HUES6 (cell line): ENCODE data around the gene BOLA3.
"Not testable (repeated sequence)": the region's sequence is repeated elsewhere in the genome, so short reads cannot be mapped to it uniquely, and the experiment has no call there.

Source experiments
- H3K27ac ChIP-seq: 2 replicates; pipeline ENCODE4 v1.7.0; 2013; ENCODE audit warnings: low read depth, mild to moderate bottlenecking, low read length, inconsistent platforms
- H3K27me3 ChIP-seq: 2 replicates; pipeline ENCODE4 v1.6.1; 2013; ENCODE audit warnings: low read length; ENCODE audit not compliant: control insufficient read depth, insufficient read depth
- H3K36me3 ChIP-seq: 2 replicates; pipeline ENCODE4 v1.6.1; 2013; ENCODE audit warnings: low read length; ENCODE audit not compliant: control insufficient read depth, insufficient read depth
- H3K4me1 ChIP-seq: 2 replicates; pipeline ENCODE4 v1.6.1; 2013; ENCODE audit warnings: low read length; ENCODE audit not compliant: control insufficient read depth, insufficient read depth
- H3K4me3 ChIP-seq: 2 replicates; pipeline ENCODE4 v1.5.1; 2013; ENCODE audit warnings: low read depth, low read length
- H3K9ac ChIP-seq: one replicate; pipeline ENCODE4 v1.6.1; 2013; ENCODE audit warnings: mild to moderate bottlenecking, low read length
- H3K9me3 ChIP-seq: 2 replicates; pipeline ENCODE4 v1.6.1; 2013; ENCODE audit warnings: low read depth, low read length; ENCODE audit not compliant: control insufficient read depth, insufficient read depth

Gene BOLA3

GRCh38 chr2:74123955-74124354 is 23.8 kb downstream of the BOLA3 start:
- H3K36me3 ChIP-seq, H3K27ac ChIP-seq, H3K9ac ChIP-seq, H3K4me1 ChIP-seq, H3K27me3 ChIP-seq, H3K4me3 ChIP-seq: not testable (repeated sequence)
- H3K9me3 ChIP-seq, result peaks cover 27% of the 10 kb centered on the region

GRCh38 chr2:74121846-74122245 is 25.9 kb downstream of the BOLA3 start:
- H3K4me1 ChIP-seq, H3K4me3 ChIP-seq, H3K9ac ChIP-seq, H3K36me3 ChIP-seq, H3K27me3 ChIP-seq, H3K27ac ChIP-seq: not testable (repeated sequence)
- peaks cover 27% of the 10 kb centered on the region for H3K9me3 ChIP-seq

GRCh38 chr2:74119912-74120825 is 27.5 kb downstream of the BOLA3 start:
- Histone ChIP-seq H3K4me1 (no peaks in the 10 kb centered on the region), H3K9me3 (peaks cover 27% of the 10 kb centered on the region), H3K4me3 (peak overlapping the region; percentile 82), H3K27ac (peak overlapping the region; percentile 97), H3K9ac (peak overlapping the region; percentile 96), H3K36me3 (no peaks in the 10 kb centered on the region), H3K27me3 (peaks cover 4% of the 10 kb centered on the region; the same call in 1 of the 2 replicates)

DNA sequence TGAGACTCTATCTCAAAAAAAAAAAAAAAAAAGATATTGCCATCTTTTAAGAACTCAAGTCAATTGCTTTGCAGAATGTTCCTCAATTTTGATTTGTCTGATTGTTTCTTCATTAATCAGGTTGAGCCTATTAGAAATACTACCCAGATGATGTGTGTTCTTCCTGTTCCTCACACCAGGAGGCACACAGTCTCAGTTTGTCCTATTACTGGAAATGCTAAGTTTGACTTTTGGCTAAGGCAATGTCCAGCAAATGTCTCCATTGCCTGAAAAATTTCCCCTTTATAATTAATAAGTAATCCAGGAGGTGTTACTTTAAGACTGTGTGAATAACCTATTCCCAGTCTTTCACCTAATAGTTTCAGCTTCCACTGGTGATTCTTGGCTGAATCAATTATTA is 28.4 kb downstream of the BOLA3 start:
- no peak overlapping the region for H3K27ac ChIP-seq
- H3K4me1 ChIP-seq, result no peaks in the 10 kb centered on the region
- peak overlapping the region; percentile 82 for H3K4me3 ChIP-seq
- H3K36me3 ChIP-seq, result no peaks in the 10 kb centered on the region
- no peak overlapping the region for H3K9ac ChIP-seq
- peaks cover 4% of the 10 kb centered on the region; the same call in 1 of the 2 replicates for H3K27me3 ChIP-seq
- peaks cover 27% of the 10 kb centered on the region for H3K9me3 ChIP-seq

DNA sequence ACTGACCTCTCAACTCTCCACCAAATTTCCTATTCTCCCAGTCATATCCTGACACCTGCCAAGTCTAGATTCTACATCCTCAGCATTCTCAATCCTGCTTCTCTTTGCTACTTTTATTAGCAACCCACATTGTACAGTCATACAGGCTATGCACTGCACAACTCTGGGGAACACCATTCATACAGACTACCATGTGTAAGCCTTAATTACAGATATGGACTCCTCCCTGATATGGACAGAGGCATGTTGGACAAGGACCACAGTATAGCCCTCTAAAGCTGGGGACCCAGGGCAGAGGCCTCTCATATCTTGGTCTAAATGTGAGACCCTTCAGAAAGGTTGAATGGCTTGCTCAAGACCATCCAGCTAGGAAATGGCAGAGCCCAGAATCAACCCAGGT is 36.3 kb downstream of the BOLA3 start:
- Histone ChIP-seq H3K9me3 (no peaks in the 10 kb centered on the region), H3K27me3 (no peaks in the 10 kb centered on the region), H3K27ac (no peak overlapping the region), H3K9ac (no peak overlapping the region), H3K4me3 (no peak overlapping the region), H3K36me3 (no peaks in the 10 kb centered on the region), H3K4me1 (peaks cover 19% of the 10 kb centered on the region)

GRCh38 chr2:74110537-74110936 is 37.2 kb downstream of the BOLA3 start:
- H3K27me3 ChIP-seq, result no peaks in the 10 kb centered on the region
- H3K4me1 ChIP-seq, result peaks cover 20% of the 10 kb centered on the region
- no peak overlapping the region for H3K4me3 ChIP-seq
- H3K9me3 ChIP-seq, result no peaks in the 10 kb centered on the region
- H3K36me3 ChIP-seq, result no peaks in the 10 kb centered on the region
- no peak overlapping the region for H3K9ac ChIP-seq
- H3K27ac ChIP-seq, result no peak overlapping the region

DNA sequence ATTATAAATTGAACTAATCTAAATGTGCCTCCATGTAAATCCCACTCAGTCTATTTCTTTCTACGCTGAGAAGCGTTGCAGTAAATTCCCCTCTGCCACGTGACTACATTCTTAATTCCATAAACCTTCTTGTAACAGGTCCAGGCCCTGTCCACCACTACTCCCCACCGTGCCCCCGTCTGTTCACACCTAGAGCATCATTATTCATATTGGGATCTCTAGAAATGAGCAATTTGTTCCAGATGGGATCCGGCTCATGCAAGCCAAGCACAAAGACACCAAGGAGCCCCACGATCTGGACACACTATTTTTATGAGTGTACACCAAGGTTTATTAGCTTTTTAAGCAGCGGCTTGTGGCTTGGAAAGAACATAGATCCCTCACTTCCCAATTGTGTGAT is 38.2 kb downstream of the BOLA3 start:
- no peaks in the 10 kb centered on the region for H3K9me3 ChIP-seq
- no peak overlapping the region for H3K27ac ChIP-seq
- H3K27me3 ChIP-seq, result no peaks in the 10 kb centered on the region

DNA sequence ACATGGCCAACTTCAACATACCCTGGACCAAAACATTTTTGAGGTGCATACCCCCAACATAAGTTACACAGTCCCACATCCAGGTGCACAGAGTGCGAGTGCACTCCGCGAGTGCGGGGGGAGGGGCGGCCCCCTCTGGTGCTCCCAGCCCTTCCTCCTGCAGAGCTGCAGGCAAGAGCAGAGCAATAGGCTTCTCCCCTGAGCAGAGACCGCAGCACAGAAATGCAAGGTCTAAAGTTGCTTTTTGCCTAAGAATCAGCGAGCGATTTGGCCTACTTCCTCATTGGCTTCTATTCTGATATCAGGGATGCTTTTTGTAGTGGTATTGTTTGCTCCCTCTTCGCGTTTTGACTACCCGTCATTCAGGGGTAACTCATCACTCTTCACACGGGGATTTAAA is 40.6 kb downstream of the BOLA3 start:
- H3K9ac ChIP-seq, result no peak overlapping the region
- H3K4me3 ChIP-seq, result peak overlapping the region; percentile 10; the same call in 1 of the 2 replicates
- H3K4me1 ChIP-seq, result peaks cover 20% of the 10 kb centered on the region
- H3K9me3 ChIP-seq, result no peaks in the 10 kb centered on the region
- H3K27me3 ChIP-seq, result no peaks in the 10 kb centered on the region
- no peak overlapping the region for H3K27ac ChIP-seq
- peaks cover 3% of the 10 kb centered on the region; the same call in 1 of the 2 replicates for H3K36me3 ChIP-seq

More for the DNA sequence above, 38.2 kb downstream of the BOLA3 start:
- no peak overlapping the region for H3K9ac ChIP-seq
- no peaks in the 10 kb centered on the region for H3K36me3 ChIP-seq
- no peak overlapping the region for H3K4me3 ChIP-seq
- peaks cover 20% of the 10 kb centered on the region for H3K4me1 ChIP-seq

DNA sequence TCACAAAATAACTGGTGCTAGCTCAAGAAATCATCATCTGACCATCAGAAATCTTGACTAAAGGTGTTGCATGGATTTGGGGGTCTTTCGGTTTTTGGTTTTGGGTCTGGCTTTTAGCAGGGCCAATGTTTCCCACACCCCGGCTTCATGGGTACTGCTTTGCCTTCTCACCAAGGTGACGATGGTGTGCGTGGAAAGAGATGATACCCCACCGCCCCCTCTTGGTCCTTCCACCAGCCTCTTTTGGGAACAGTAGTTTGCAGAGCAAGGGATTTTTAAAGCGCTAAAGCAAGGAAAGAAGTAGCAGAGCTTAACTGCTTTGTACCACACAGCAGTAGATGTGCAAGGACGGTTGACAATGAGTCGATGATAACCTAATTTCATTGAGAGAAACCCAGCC is 42.3 kb downstream of the BOLA3 start:
- Histone ChIP-seq H3K36me3 (peaks cover 19% of the 10 kb centered on the region), H3K9me3 (no peaks in the 10 kb centered on the region), H3K4me3 (no peak overlapping the region), H3K27me3 (no peaks in the 10 kb centered on the region), H3K27ac (no peak overlapping the region), H3K9ac (no peak overlapping the region), H3K4me1 (peaks cover 20% of the 10 kb centered on the region)

DNA sequence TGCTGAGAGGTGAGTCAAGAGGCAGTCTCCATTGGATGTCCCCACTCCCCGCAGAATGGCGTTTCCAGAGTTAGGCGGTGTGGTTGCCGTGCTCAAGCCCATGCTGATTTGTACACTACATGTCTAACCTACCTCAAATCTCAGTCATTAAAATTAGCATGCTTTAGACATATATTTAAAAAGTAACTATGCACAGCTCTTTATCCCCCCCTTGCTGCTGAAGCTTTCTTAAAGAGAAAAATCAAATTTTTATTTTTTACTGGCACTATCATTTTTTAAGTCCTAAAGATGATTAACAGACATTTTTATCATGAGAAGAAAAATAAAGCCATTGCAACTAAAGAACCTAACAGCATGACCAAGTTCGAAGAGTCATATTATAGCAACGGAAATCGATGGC is 42.9 kb downstream of the BOLA3 start:
- H3K9me3 ChIP-seq, result no peaks in the 10 kb centered on the region
- H3K4me3 ChIP-seq, result no peak overlapping the region
- H3K27ac ChIP-seq, result no peak overlapping the region
- no peaks in the 10 kb centered on the region for H3K27me3 ChIP-seq
- peaks cover 20% of the 10 kb centered on the region for H3K4me1 ChIP-seq
- peaks cover 25% of the 10 kb centered on the region for H3K36me3 ChIP-seq
- H3K9ac ChIP-seq, result no peak overlapping the region

- H3K4me1 ChIP-seq, result peaks cover 20% of the 10 kb centered on the region
- H3K27ac ChIP-seq, result no peak overlapping the region
- H3K36me3 ChIP-seq, result peaks cover 36% of the 10 kb centered on the region
- no peak overlapping the region for H3K4me3 ChIP-seq
- no peaks in the 10 kb centered on the region for H3K9me3 ChIP-seq
- H3K27me3 ChIP-seq, result no peaks in the 10 kb centered on the region
- no peak overlapping the region for H3K9ac ChIP-seq
These were observed 43.9 kb downstream of the BOLA3 start for GRCh38 chr2:74103763-74104162.
